Liver (tissue), 9 donors: ENCODE results near the gene SPEN. TPM values are rescaled to one million over a fixed set of nuclear protein-coding genes. Genes with fewer than 3 reads are reported as not detected.

Experiments
- DNase-seq: peaks from one replicate; pipeline ENCODE4 v3.0.0-alpha.2; 2017; ENCODE audit warnings: low spot score
- H3K27ac ChIP-seq, 2 donors: one replicate each; pipeline ENCODE4 v1.7.0; 2013; ENCODE audit warnings: inconsistent platforms in 2 of 2, low read length in 2 of 2, control low read depth in 1 of 2, low read depth in 1 of 2, mild to moderate bottlenecking in 1 of 2
- H3K27me3 ChIP-seq, 4 donors: one replicate each; pipeline versions ENCODE4 v1.6.1 to v1.7.0; 2013; ENCODE audit warnings: low read length in 3 of 4, inconsistent platforms in 1 of 4, mild to moderate bottlenecking in 1 of 4, moderate library complexity in 1 of 4; ENCODE audit not compliant: control insufficient read depth in 4 of 4, insufficient read depth in 4 of 4
- H3K36me3 ChIP-seq, 4 donors: one replicate each; pipeline versions ENCODE4 v1.6.1 to v1.7.0; 2013; ENCODE audit warnings: low read length in 3 of 4, mild to moderate bottlenecking in 3 of 4, low read depth in 1 of 4, moderate library complexity in 1 of 4; ENCODE audit not compliant: control insufficient read depth in 4 of 4, insufficient read depth in 3 of 4
- H3K4me1 ChIP-seq, 4 donors: one replicate each; pipeline versions ENCODE4 v1.6.1 to v1.7.0; 2013; ENCODE audit warnings: low read length in 3 of 4, mild to moderate bottlenecking in 3 of 4, moderate library complexity in 1 of 4; ENCODE audit not compliant: control insufficient read depth in 4 of 4, insufficient read depth in 4 of 4
- H3K4me3 ChIP-seq, 3 donors: one replicate each; pipeline versions ENCODE4 v1.6.1 to v1.7.0; 2013; ENCODE audit warnings: low read length in 3 of 3, control low read depth in 1 of 3, low read depth in 1 of 3, mild to moderate bottlenecking in 1 of 3
- H3K9ac ChIP-seq, 2 donors: one replicate each; pipeline ENCODE4 v1.7.0; 2013; ENCODE audit warnings: low read length in 2 of 2, mild to moderate bottlenecking in 2 of 2, moderate library complexity in 2 of 2, control low read depth in 1 of 2, low read depth in 1 of 2
- H3K9me3 ChIP-seq, 4 donors: one replicate each; pipeline versions ENCODE4 v1.6.1 to v1.7.0; 2013; ENCODE audit warnings: low read length in 3 of 4; ENCODE audit not compliant: control insufficient read depth in 4 of 4
- ATF3 ChIP-seq: IDR thresholded peaks from 2 replicates; pipeline ENCODE4 v1.6.1; 2016; ENCODE audit warnings: antibody characterized with exemption
- EGR1 ChIP-seq, 2 donors: IDR thresholded peaks; 2 replicates each; pipeline ENCODE4 v1.6.1; 2016 to 2018; ENCODE audit warnings: antibody characterized with exemption in 2 of 2, low read depth in 2 of 2
- FOXA2 ChIP-seq: IDR thresholded peaks from 2 replicates; pipeline ENCODE4 v1.6.1; 2016; ENCODE audit warnings: antibody characterized with exemption
- GABPA ChIP-seq, 2 donors: IDR thresholded peaks in 1 of 2; conservative IDR thresholded peaks in 1 of 2; 2 replicates each; pipeline ENCODE4 v1.6.1; 2016; ENCODE audit warnings: antibody characterized with exemption in 2 of 2, mild to moderate bottlenecking in 1 of 2, moderate library complexity in 1 of 2
- HNF4A ChIP-seq, 2 donors: conservative IDR thresholded peaks; 2 replicates each; pipeline ENCODE4 v1.6.1; 2016; ENCODE audit warnings: antibody characterized with exemption in 2 of 2, mild to moderate bottlenecking in 2 of 2
- HNF4G ChIP-seq: IDR thresholded peaks from 2 replicates; pipeline ENCODE4 v1.6.1; 2016; ENCODE audit warnings: antibody characterized with exemption
- JUND ChIP-seq, 2 donors: IDR thresholded peaks; 2 replicates each; pipeline ENCODE4 v1.6.1; 2016; ENCODE audit warnings: antibody characterized with exemption in 2 of 2
- MAX ChIP-seq: IDR thresholded peaks from 2 replicates; pipeline ENCODE4 v1.6.1; 2016; ENCODE audit warnings: antibody characterized with exemption
- NR2F2 ChIP-seq: IDR thresholded peaks from 2 replicates; pipeline ENCODE4 v1.6.1; 2016; ENCODE audit warnings: antibody characterized with exemption
- RAD21 ChIP-seq, 2 donors: IDR thresholded peaks; 2 replicates each; pipeline ENCODE4 v1.6.1; 2016; ENCODE audit warnings: antibody characterized with exemption in 2 of 2, mild to moderate bottlenecking in 2 of 2
- RXRA ChIP-seq, 2 donors: IDR thresholded peaks; 2 replicates each; pipeline ENCODE4 v1.6.1; 2017 to 2018; ENCODE audit warnings: antibody characterized with exemption in 2 of 2, mild to moderate bottlenecking in 1 of 2
- SP1 ChIP-seq: IDR thresholded peaks from 2 replicates; pipeline ENCODE4 v1.6.1; 2018; ENCODE audit warnings: antibody characterized with exemption, mild to moderate bottlenecking
- TAF1 ChIP-seq: conservative IDR thresholded peaks from 2 replicates; pipeline ENCODE4 v1.6.1; 2016; ENCODE audit warnings: antibody characterized with exemption, mild to moderate bottlenecking
- YY1 ChIP-seq: IDR thresholded peaks from 2 replicates; pipeline ENCODE4 v1.6.1; 2016; ENCODE audit warnings: antibody characterized with exemption, mild to moderate bottlenecking
- ZBTB33 ChIP-seq: IDR thresholded peaks from 2 replicates; pipeline ENCODE4 v1.6.1; 2016; ENCODE audit warnings: antibody characterized with exemption
- WGBS: extraction: QIAGEN DNeasy Blood & Tissue Kit; methylation state at CpG from one replicate; pipeline ENCODE4 v1.1.7; 2013; 5-methylcytosine and 5-hydroxymethylcytosine counted together
- polyA plus RNA-seq, 2 donors: library from polyadenylated mRNA; stranded (reverse) in 1 of 2; unstranded in 1 of 2; fragments of 200-250 nt in 1 of 2; fragments of >200 nt in 1 of 2; fragmentation: Nextera tagmentation in 1 of 2; extraction: Ambion mirVana in 1 of 2; gene quantifications; one replicate each; pipeline versions ENCODE4 v1.2.1 to v1.2.3, GENCODE V29; 2013 to 2015
- total RNA-seq, 2 donors: library from RNA; depleted of rRNA; stranded (reverse); fragments of >200 nt; gene quantifications; one replicate each; pipeline ENCODE4 v1.2.3, GENCODE V29; 2014
- TF ChIP-seq, protein P1 (sequence below): fragments of 150-350 bp; IDR thresholded peaks from 2 replicates; pipeline ENCODE4 v1.5.1; 2017; ENCODE audit warnings: improper control_type of control experiment, low read depth, low read length; ENCODE audit not compliant: missing input control
- donor health status: healthy.
- donor health status: healthy.
- donor health status: healthy.
- donor health status: healthy.
- donor health status: healthy.

SPEN gene
- total and polyA plus RNA-seq, 4 donors: 7.4 to 29.4 (median 15.2) TPM

- H3K27me3 ChIP-seq: no peaks in the 10 kb centered on the region
- DNase-seq: no peak
- no peak overlapping the region for H3K9ac ChIP-seq
- no peak overlapping the region for H3K4me3 ChIP-seq
- no peaks in the 10 kb centered on the region for H3K9me3 ChIP-seq
- H3K27ac ChIP-seq: no peak overlapping the region
- TF ChIP-seq SP1: no peak
- no peak for TF ChIP-seq EGR1 (IDR thresholded peaks at IDR 0.05; ENCODE audit: low read depth in 2 of 2)
- no peak for TF ChIP-seq TAF1
- TF ChIP-seq, protein P1, sequence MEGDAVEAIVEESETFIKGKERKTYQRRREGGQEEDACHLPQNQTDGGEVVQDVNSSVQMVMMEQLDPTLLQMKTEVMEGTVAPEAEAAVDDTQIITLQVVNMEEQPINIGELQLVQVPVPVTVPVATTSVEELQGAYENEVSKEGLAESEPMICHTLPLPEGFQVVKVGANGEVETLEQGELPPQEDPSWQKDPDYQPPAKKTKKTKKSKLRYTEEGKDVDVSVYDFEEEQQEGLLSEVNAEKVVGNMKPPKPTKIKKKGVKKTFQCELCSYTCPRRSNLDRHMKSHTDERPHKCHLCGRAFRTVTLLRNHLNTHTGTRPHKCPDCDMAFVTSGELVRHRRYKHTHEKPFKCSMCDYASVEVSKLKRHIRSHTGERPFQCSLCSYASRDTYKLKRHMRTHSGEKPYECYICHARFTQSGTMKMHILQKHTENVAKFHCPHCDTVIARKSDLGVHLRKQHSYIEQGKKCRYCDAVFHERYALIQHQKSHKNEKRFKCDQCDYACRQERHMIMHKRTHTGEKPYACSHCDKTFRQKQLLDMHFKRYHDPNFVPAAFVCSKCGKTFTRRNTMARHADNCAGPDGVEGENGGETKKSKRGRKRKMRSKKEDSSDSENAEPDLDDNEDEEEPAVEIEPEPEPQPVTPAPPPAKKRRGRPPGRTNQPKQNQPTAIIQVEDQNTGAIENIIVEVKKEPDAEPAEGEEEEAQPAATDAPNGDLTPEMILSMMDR: no peak
- no peak for TF ChIP-seq RAD21 (IDR thresholded peaks at IDR 0.05)
- TF ChIP-seq RXRA (IDR thresholded peaks at IDR 0.05): no peak
- TF ChIP-seq GABPA (IDR thresholded peaks at IDR 0.05 in 1 of 2, conservative IDR thresholded peaks at IDR 0.05 in 1 of 2): no peak
- TF ChIP-seq YY1: no peak
- no peak for TF ChIP-seq HNF4A (conservative IDR thresholded peaks at IDR 0.05)
- TF ChIP-seq JUND (IDR thresholded peaks at IDR 0.05): no peak
- TF ChIP-seq ATF3: no peak
- no peak for TF ChIP-seq FOXA2
- no peak for TF ChIP-seq NR2F2
- 94% methylated on average over 10 of the region's 10 CpGs for WGBS
- peaks cover 0 to 4% (median 1%) of the 10 kb centered on the region in 4 donors for H3K4me1 ChIP-seq
- peaks cover 14 to 51% (median 15%) of the 10 kb centered on the region in 4 donors for H3K36me3 ChIP-seq
These were observed 100.0 kb downstream of the SPEN start for GRCh38 chr1:15947382-15948090.

GRCh38 chr1:15948091-15948591 is 100.6 kb downstream of the SPEN start:
- Histone ChIP-seq H3K9me3 (no peaks in the 10 kb centered on the region), H3K9ac (no peak overlapping the region), H3K36me3 (peaks cover 9 to 46% (median 12%) of the 10 kb centered on the region in 4 donors), H3K27ac (no peak overlapping the region), H3K4me1 (peaks cover 0 to 4% (median 1%) of the 10 kb centered on the region in 4 donors), H3K27me3 (no peaks in the 10 kb centered on the region), H3K4me3 (no peak overlapping the region)
- DNase-seq: no peak
- TF ChIP-seq RAD21 (IDR thresholded peaks at IDR 0.05): no peak
- TF ChIP-seq FOXA2: no peak
- no peak for TF ChIP-seq HNF4G
- no peak for TF ChIP-seq HNF4A (conservative IDR thresholded peaks at IDR 0.05)
- no peak for TF ChIP-seq JUND (IDR thresholded peaks at IDR 0.05)
- no peak for TF ChIP-seq GABPA (IDR thresholded peaks at IDR 0.05 in 1 of 2, conservative IDR thresholded peaks at IDR 0.05 in 1 of 2)
- no peak for TF ChIP-seq ZBTB33
- TF ChIP-seq MAX: no peak
- TF ChIP-seq RXRA (IDR thresholded peaks at IDR 0.05): no peak
- TF ChIP-seq, protein P1: no peak
- 89% methylated on average over 16 of the region's 16 CpGs for WGBS
